Dedifferentiated amniotic fluid mesenchymal stem cell (primary cell): ENCODE data around the gene SMIM29.
"Not testable (repeated sequence)": the region's sequence is repeated elsewhere in the genome, so short reads cannot be mapped to it uniquely, and the experiment has no call there.

ENCODE experiments used
- DNase-seq: peaks from one replicate; pipeline ENCODE4 v3.0.0-alpha.2; 2016; ENCODE audit errors: extremely low spot score

Gene SMIM29

GRCh38 chr6:34269132-34269531 lies 20.3 kb upstream of the SMIM29 start:
- not testable (repeated sequence) for DNase-seq

DNA sequence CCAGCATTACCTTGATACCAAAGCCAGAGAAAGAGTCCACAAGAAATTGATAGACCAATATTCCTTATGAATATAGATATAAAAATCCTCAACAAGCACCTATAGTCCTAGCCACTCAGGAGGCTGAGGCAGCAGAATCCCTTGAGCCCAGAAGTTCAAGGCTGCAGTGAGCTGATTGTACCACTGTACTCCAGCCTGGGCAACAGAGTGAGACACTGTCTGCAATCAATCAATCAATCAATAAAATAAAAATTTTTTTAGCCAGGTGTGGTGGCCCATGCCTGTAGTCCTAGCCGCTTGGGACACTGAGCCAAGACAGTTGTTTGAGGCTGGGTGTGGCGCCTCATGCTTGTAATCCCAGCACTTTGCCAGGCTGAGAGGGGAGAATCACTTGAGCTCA lies 18.9 kb upstream of the SMIM29 start:
- no peak for DNase-seq

GRCh38 chr6:34263484-34263883 lies 14.7 kb upstream of the SMIM29 start:
- DNase-seq = not testable (repeated sequence)

DNA sequence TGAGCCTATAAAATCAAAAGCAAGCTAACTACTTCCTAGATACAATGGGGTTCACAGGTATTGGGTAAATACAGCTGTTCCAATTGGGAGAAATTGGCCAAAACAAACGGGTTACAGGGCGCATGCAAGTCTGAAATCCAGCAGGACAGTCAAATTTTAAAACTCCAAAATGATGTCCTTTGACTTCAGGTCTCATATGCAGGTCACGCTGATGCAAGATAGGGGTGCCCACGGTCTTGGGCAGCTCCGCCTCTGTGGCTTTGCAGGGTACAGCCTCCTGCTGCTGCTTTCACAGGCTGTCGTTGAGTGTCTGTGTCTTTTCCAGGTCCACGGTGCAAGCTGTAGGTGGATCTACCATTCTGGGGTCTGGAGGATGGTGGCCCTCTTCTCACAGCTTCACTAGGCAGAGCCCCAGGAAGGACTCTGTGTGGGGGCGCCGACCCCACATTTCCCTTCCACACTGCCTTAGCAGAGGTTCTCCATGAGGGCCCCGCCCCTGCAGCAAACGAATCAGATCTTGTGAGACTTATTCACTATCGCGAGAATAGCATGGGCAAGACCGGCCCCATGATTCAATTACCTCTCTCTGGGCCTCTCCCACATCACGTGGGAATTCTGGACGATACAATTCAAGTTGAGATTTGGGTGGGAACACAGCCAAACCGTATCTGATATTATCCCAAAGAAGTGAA lies 11.9 kb upstream of the SMIM29 start:
- no peak for DNase-seq

GRCh38 chr6:34259529-34260069 lies 10.8 kb upstream of the SMIM29 start:
- DNase-seq = no peak

- not testable (repeated sequence) for DNase-seq
These were observed 3.6 kb upstream of the SMIM29 start for GRCh38 chr6:34252395-34252794.

DNA sequence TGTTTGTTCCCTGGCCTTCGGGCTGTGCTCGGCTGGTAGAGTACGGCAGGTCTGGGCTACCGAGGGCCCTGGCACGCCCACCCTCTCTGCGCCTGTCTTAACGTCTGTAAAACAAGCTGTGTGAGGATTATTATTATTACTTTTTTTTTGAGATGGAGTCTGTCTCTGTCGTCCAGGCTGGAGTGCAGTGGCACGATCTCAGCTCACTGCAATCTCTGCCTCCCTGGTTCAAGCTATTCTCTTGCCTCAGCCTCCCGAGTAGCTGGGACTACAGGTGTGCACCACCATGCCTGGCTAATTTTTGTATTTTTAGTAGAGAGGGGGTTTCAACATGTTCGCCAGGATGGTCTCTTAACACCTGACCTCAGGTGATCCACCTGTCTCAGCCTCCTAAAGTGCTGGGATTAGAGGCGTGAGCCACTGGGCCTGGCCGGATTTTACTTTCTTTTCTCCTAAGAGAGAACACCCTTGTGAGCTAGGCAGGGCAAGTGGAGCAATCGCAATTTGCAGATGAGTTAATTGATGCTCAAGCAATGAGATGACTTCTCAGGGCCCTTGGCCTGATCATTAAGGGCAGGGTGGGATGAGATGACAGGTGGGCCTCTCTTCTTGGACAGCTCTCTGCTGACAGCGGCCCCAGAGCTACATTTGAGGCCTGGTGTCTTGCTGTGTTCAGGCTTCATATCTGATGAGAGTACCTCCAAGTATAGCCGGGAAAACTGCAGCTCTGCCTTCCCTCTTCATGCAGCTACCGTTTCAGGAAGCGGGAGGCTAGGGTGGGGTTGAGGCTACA lies 859 bp upstream of the SMIM29 start:
- DNase-seq = no peak

DNA sequence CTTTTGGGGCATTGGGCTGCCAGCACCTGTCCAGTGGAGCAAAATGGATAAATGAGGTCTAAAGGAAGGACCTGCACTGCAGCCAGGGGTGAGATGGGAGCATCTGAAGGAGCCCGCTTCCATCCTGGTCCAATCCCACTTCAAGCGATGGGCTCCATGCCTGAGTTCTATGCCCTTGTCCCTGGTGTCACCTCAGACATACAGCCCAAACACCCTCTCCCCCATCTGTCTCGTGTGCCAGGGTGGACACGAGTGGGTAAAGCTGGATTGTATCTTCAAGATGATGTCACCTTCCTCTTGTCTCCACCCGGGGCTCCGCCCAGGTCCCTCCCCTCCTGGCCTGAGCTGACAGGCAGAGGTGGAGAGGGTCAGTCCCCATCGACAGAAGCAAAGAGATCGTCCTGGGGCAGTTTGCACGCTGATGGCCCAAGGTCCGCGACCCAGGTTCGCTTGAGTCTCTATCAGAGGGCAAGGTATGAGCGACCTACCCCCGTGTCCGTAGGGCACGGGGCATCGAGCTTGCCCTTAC lies 544 bp downstream of the SMIM29 start:
- DNase-seq = no peak

- no peak for DNase-seq
These were observed 1.2 kb downstream of the SMIM29 start for GRCh38 chr6:34247481-34248197.

- no peak for DNase-seq
These were observed 2.0 kb downstream of the SMIM29 start for GRCh38 chr6:34246563-34247391.

DNA sequence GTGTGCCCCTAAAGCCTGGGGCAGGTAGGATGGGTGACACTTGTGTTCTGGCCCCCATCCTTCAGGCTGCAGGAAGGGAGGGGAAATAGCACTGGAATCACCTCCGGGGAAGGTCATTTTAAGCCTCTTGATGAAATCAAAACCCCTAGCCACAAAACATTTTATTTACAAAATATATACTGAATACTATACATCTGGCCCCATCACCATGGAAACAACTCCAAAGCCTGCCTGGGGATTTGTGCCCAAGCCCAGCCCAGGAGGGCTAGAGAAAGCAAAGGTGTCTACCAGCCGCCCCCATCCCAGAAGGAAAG lies 2.6 kb downstream of the SMIM29 start:
- DNase-seq = no peak

- not testable (repeated sequence) for DNase-seq
These were observed 3.1 kb downstream of the SMIM29 start for GRCh38 chr6:34245761-34246140.

- DNase-seq = not testable (repeated sequence)
These were observed 3.6 kb downstream of the SMIM29 start for GRCh38 chr6:34245032-34245760.

DNA sequence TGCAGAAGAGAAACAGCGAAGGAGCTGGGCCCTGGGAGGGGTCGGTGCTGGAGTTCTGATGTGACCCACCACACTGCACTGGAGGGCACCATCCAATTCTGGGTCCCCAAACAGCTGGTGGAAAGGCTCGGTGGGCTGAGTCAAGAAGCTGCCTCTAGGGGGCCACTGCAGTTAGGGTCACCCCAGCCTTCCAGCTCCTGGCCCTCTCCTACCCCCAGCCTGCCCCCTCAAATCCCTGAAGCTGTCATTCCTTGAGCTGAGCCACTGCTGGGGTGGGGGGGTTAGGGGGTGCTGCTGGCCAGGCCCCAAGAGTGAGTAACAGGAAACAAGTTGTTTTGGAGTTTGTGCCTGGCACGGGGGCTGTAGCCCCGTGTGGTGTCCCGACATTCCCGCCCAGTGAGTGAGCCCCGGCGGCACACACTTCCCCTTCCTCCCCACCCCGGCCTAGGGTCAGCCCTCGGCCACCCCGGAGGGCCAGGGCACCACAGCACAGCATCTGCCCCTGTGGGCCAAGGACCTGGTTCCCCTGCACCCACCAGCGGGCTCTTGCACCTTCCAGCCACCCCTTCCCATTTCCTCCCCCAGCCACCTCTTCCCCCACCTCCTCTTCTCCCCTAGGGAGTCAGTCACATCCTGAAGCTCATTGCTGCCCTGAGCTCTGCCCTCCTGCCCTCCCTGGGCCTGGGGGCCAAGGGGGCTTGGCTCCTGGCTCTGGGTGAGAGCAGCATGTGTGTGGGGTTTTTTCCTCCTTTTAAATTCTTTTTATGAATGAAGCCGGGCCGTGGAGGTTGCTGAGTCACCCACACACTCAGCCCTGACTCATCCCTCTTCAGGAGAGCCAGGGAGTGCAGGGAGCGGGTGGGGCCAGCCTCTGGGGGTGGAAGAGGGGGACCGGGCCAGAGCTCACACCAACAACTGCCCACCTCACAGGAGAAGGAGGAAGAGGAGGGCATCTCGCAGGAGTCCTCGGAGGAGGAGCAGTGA lies 4.6 kb downstream of the SMIM29 start:
- peak; percentile 81 for DNase-seq

- no peak for DNase-seq
These were observed 5.6 kb downstream of the SMIM29 start for GRCh38 chr6:34243131-34243771.

DNA sequence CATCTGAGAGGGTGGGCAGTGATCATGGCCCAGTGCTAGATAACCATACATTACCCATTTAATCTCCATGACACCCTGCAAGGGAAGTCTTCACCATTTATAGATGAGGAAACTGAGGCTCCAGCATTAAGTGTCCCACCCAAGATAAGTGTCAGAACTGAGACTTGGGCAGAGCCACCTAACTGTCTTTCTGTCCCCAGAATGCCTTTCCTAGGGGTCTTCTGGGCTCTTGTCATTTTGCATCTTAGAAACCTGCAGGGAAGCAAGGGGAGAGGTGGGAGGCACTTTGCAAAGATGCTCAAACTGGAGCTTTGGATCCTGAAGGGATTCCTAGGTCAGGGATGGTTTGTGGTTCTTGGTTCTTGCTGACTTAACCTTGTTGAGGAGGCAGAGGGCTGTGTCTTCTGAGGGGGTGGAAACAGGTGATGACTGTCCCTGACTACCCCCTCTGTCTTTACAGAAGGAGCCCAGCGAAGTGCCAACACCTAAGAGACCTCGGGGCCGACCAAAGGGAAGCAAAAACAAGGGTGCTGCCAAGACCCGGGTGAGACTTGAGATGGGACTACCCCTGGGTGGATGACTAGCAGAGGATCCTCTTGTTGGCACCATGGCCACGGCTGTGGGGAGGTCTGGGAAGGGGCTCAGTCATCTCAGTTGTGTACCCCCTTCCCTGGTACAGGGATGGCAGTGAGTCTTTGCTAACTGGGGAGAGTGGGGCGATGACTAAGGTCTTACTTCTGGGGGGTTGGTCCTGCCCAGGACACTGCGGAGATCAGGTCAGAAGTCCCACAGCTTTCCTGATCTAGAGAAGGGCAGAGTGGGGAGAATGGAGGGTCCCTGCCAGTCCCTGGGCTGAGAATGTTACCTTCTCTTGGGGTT lies 6.3 kb downstream of the SMIM29 start:
- no peak for DNase-seq

GRCh38 chr6:34241351-34242215 lies 7.2 kb downstream of the SMIM29 start:
- DNase-seq = no peak
